GM20431 (cell line): ENCODE data around the gene ART5.
"Not testable (repeated sequence)": the region's sequence is repeated elsewhere in the genome, so short reads cannot be mapped to it uniquely, and the experiment has no call there.

ENCODE experiments used
- in situ Hi-C: fragments of 300-500 bp; cut with MseI, MboI; formaldehyde crosslinking; loops from one replicate; pipeline ENCODE4 v1.15.0; 2020; ENCODE audit warnings: low sequenced_read_pairs; ENCODE audit not compliant: unreplicated experiment

Gene ART5

GRCh38 chr11:3588776-3589175 lies 53.0 kb downstream of the ART5 start:
- in situ Hi-C loops, result not testable (repeated sequence)
